ENCODE data around the gene CACNG5. TPM values are rescaled to one million over a fixed set of nuclear protein-coding genes. Genes with fewer than 3 reads are reported as not detected.

The CACNG5 gene
- total RNA-seq, 1 experiment from 2014 or later, result not detected

GRCh38 chr17:66822009-66822408 is 12.9 kb upstream of the CACNG5 start:
- DNase-seq (ENCODE audit: low spot score), result no peak

- DNase-seq (ENCODE audit: low spot score), result no peak
Observed at GRCh38 chr17:66826856-66827255, 8.1 kb upstream of the CACNG5 start.

- DNase-seq (ENCODE audit: low spot score), result peak; percentile 55
Observed at GRCh38 chr17:66829386-66829864, 5.5 kb upstream of the CACNG5 start.

- DNase-seq (ENCODE audit: low spot score), result no peak
Observed at GRCh38 chr17:66829883-66830282, 5.0 kb upstream of the CACNG5 start.

- DNase-seq (ENCODE audit: low spot score), result no peak
Observed at GRCh38 chr17:66830451-66830850, 4.5 kb upstream of the CACNG5 start.

GRCh38 chr17:66831383-66832210 is 3.3 kb upstream of the CACNG5 start:
- DNase-seq (ENCODE audit: low spot score), result no peak

- no peak for DNase-seq (ENCODE audit: low spot score)
Observed at GRCh38 chr17:66833201-66833600, 1.7 kb upstream of the CACNG5 start.

- DNase-seq (ENCODE audit: low spot score), result no peak
Observed at GRCh38 chr17:66834426-66834918, 445 bp upstream of the CACNG5 start.

- no peak for DNase-seq (ENCODE audit: low spot score)
Observed at GRCh38 chr17:66835476-66835875, 559 bp downstream of the CACNG5 start.

GRCh38 chr17:66836063-66837005 is 1.4 kb downstream of the CACNG5 start:
- no peak for DNase-seq (ENCODE audit: low spot score)

- no peak for DNase-seq (ENCODE audit: low spot score)
Observed at GRCh38 chr17:66837226-66837625, 2.3 kb downstream of the CACNG5 start.

- no peak for DNase-seq (ENCODE audit: low spot score)
Observed at GRCh38 chr17:66837885-66838665, 3.2 kb downstream of the CACNG5 start.

- DNase-seq (ENCODE audit: low spot score), result no peak
Observed at GRCh38 chr17:66839616-66840015, 4.7 kb downstream of the CACNG5 start.

GRCh38 chr17:66840061-66840460 is 5.1 kb downstream of the CACNG5 start:
- DNase-seq (ENCODE audit: low spot score), result no peak

GRCh38 chr17:66841328-66841727 is 6.4 kb downstream of the CACNG5 start:
- no peak for DNase-seq (ENCODE audit: low spot score)

GRCh38 chr17:66841744-66842143 is 6.8 kb downstream of the CACNG5 start:
- DNase-seq (ENCODE audit: low spot score), result no peak

- DNase-seq (ENCODE audit: low spot score), result no peak
Observed at GRCh38 chr17:66842505-66842904, 7.6 kb downstream of the CACNG5 start.

GRCh38 chr17:66842959-66843358 is 8.0 kb downstream of the CACNG5 start:
- no peak for DNase-seq (ENCODE audit: low spot score)

GRCh38 chr17:66843627-66844026 is 8.7 kb downstream of the CACNG5 start:
- DNase-seq (ENCODE audit: low spot score), result no peak

- DNase-seq (ENCODE audit: low spot score), result no peak
Observed at GRCh38 chr17:66847704-66848103, 12.8 kb downstream of the CACNG5 start.

- no peak for DNase-seq (ENCODE audit: low spot score)
Observed at GRCh38 chr17:66848496-66848895, 13.6 kb downstream of the CACNG5 start.

All from A172 (cell line).